ENCODE measurements around the gene ESD. TPM values are rescaled to one million over a fixed set of nuclear protein-coding genes. Genes with fewer than 3 reads are reported as not detected.

Gene ESD
- total and polyA plus RNA-seq, 10 of the 15 experiments (the other 5 are each of a cell fraction or from before 2014, with no cell fraction given), result 105 to 387 (median 195) TPM

DNA sequence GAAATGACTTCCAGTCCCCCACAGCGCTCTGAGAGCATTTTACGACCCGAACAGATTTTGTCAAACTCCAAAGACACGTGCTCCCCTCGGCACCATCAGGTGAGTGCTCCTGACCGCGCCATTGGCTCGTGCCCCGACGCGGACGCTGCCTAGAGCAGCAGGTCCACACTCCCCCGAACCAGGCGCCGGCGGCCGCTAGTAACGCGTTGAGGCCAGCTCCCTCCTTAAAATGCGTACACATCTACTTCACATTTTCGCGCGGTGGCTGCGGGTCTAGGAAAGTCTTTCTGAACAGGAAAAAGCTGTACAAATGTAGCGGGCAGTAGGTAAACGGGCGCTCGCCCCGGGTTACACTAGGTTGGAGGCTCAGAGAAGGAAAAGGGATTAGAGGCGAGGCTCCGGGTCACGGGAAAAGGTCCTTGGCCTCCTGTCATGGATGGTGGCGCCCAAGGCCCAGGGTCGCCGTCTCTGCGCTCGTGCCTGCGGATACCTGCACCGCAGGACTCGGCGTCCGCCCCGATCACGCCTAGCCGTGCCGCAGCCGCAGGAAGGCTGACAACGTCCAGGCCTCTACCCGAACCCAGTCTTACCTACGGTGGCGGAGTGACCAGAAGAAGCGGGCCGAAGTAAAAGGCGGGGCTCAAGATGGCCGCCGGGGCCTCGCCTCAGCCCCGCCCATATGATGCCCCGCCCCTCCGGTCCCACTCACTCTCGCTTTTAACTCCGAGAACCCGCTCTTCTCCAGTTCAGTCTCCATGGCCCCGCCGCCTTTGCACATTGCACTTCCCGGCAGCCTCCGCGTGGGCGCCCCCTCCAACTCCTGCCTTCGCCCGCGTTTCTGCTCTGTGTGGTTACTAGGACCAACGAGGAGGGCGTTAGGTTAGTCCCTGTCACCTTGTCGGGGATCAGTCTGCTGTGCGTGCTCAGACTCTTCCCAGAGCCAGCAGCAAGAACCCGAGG is at the start of gene ESD (continued):
- TF ChIP-seq, protein P1, sequence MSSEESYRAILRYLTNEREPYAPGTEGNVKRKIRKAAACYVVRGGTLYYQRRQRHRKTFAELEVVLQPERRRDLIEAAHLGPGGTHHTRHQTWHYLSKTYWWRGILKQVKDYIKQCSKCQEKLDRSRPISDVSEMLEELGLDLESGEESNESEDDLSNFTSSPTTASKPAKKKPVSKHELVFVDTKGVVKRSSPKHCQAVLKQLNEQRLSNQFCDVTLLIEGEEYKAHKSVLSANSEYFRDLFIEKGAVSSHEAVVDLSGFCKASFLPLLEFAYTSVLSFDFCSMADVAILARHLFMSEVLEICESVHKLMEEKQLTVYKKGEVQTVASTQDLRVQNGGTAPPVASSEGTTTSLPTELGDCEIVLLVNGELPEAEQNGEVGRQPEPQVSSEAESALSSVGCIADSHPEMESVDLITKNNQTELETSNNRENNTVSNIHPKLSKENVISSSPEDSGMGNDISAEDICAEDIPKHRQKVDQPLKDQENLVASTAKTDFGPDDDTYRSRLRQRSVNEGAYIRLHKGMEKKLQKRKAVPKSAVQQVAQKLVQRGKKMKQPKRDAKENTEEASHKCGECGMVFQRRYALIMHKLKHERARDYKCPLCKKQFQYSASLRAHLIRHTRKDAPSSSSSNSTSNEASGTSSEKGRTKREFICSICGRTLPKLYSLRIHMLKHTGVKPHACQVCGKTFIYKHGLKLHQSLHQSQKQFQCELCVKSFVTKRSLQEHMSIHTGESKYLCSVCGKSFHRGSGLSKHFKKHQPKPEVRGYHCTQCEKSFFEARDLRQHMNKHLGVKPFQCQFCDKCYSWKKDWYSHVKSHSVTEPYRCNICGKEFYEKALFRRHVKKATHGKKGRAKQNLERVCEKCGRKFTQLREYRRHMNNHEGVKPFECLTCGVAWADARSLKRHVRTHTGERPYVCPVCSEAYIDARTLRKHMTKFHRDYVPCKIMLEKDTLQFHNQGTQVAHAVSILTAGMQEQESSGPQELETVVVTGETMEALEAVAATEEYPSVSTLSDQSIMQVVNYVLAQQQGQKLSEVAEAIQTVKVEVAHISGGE (CRISPR knock-in tag; IDR thresholded peaks at IDR 0.05), result no peak
- TF ChIP-seq JUND (IDR thresholded peaks at IDR 0.05; ENCODE audit: low read depth, low read length), result no peak
- TF ChIP-seq, protein P2, sequence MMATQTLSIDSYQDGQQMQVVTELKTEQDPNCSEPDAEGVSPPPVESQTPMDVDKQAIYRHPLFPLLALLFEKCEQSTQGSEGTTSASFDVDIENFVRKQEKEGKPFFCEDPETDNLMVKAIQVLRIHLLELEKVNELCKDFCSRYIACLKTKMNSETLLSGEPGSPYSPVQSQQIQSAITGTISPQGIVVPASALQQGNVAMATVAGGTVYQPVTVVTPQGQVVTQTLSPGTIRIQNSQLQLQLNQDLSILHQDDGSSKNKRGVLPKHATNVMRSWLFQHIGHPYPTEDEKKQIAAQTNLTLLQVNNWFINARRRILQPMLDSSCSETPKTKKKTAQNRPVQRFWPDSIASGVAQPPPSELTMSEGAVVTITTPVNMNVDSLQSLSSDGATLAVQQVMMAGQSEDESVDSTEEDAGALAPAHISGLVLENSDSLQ (IDR thresholded peaks at IDR 0.05), result no peak
- TF ChIP-seq NFIC (IDR thresholded peaks at IDR 0.05; ENCODE audit: low read depth, low read length), result no peak
- no peak for TF ChIP-seq SMAD1 (IDR thresholded peaks at IDR 0.05; ENCODE audit: low read depth, partially characterized antibody)
- TF ChIP-seq SMARCA5 (IDR thresholded peaks at IDR 0.05), result no peak
- TF ChIP-seq, protein P3, sequence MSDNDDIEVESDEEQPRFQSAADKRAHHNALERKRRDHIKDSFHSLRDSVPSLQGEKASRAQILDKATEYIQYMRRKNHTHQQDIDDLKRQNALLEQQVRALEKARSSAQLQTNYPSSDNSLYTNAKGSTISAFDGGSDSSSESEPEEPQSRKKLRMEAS (IDR thresholded peaks at IDR 0.05; ENCODE audit: low read depth, low read length), result peak; percentile 85
- TF ChIP-seq, protein P4, sequence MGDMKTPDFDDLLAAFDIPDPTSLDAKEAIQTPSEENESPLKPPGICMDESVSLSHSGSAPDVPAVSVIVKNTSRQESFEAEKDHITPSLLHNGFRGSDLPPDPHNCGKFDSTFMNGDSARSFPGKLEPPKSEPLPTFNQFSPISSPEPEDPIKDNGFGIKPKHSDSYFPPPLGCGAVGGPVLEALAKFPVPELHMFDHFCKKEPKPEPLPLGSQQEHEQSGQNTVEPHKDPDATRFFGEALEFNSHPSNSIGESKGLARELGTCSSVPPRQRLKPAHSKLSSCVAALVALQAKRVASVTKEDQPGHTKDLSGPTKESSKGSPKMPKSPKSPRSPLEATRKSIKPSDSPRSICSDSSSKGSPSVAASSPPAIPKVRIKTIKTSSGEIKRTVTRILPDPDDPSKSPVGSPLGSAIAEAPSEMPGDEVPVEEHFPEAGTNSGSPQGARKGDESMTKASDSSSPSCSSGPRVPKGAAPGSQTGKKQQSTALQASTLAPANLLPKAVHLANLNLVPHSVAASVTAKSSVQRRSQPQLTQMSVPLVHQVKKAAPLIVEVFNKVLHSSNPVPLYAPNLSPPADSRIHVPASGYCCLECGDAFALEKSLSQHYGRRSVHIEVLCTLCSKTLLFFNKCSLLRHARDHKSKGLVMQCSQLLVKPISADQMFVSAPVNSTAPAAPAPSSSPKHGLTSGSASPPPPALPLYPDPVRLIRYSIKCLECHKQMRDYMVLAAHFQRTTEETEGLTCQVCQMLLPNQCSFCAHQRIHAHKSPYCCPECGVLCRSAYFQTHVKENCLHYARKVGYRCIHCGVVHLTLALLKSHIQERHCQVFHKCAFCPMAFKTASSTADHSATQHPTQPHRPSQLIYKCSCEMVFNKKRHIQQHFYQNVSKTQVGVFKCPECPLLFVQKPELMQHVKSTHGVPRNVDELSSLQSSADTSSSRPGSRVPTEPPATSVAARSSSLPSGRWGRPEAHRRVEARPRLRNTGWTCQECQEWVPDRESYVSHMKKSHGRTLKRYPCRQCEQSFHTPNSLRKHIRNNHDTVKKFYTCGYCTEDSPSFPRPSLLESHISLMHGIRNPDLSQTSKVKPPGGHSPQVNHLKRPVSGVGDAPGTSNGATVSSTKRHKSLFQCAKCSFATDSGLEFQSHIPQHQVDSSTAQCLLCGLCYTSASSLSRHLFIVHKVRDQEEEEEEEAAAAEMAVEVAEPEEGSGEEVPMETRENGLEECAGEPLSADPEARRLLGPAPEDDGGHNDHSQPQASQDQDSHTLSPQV (IDR thresholded peaks at IDR 0.05), result no peak
- TF ChIP-seq SUPT20H (IDR thresholded peaks at IDR 0.05; ENCODE audit: borderline replicate concordance, control insufficient read depth, low read depth, low read length), result no peak
- TF ChIP-seq ZNF274 (IDR thresholded peaks at IDR 0.05; ENCODE audit: insufficient read depth, insufficient read length), result no peak
- TF ChIP-seq ZNF384 (IDR thresholded peaks at IDR 0.05; ENCODE audit: borderline replicate concordance, low read depth, low read length), result no peak
- no peak for TF ChIP-seq ZSCAN29 (IDR thresholded peaks at IDR 0.05)
- TF ChIP-seq MYB (IDR thresholded peaks at IDR 0.05; ENCODE audit: borderline replicate concordance, low read depth, low read length), result no peak
- no peak for TF ChIP-seq CHD1 (IDR thresholded peaks at IDR 0.05; ENCODE audit: low read depth, low read length)
- TF ChIP-seq CEBPB (IDR thresholded peaks at IDR 0.05; ENCODE audit: borderline replicate concordance in 1 of 2, low read depth in 2 of 2, low read length in 2 of 2), result no peak
- no peak for TF ChIP-seq CHD2 (IDR thresholded peaks at IDR 0.05; ENCODE audit: borderline replicate concordance, low read depth, low read length)
- TF ChIP-seq ZNF217 (IDR thresholded peaks at IDR 0.05), result no peak
- no peak for TF ChIP-seq CREB1 (IDR thresholded peaks at IDR 0.05; ENCODE audit: low read depth)
- no peak for TF ChIP-seq ETV6 (conservative IDR thresholded peaks at IDR 0.05 in 1 of 2, IDR thresholded peaks at IDR 0.05 in 1 of 2; ENCODE audit: borderline replicate concordance in 1 of 2, low read depth in 1 of 2)
